HG02981 (cell line): ENCODE measurements around the gene ZSCAN30.
"Not testable (repeated sequence)": the region's sequence is repeated elsewhere in the genome, so short reads cannot be mapped to it uniquely, and the experiment has no call there.

Experiments used
- ATAC-seq: cut with Tn5 transposase; IDR thresholded peaks from one replicate; pipeline ENCODE4 v1.9.1; 2021; ENCODE audit warnings: mild to moderate bottlenecking, moderate library complexity; ENCODE audit not compliant: unreplicated experiment

Gene ZSCAN30

GRCh38 chr18:35239314-35239713 is 50.7 kb downstream of the ZSCAN30 start:
- ATAC-seq: no peak

- no peak for ATAC-seq
These were observed 53.3 kb downstream of the ZSCAN30 start for GRCh38 chr18:35236571-35237363.

- ATAC-seq: peak; percentile 77
These were observed 59.0 kb downstream of the ZSCAN30 start for GRCh38 chr18:35231052-35231451.

GRCh38 chr18:35227254-35227653 is 62.8 kb downstream of the ZSCAN30 start:
- ATAC-seq: no peak

- no peak for ATAC-seq
These were observed 66.2 kb downstream of the ZSCAN30 start for GRCh38 chr18:35223797-35224196.

GRCh38 chr18:35220424-35220823 is 69.6 kb downstream of the ZSCAN30 start:
- ATAC-seq: no peak

GRCh38 chr18:35219331-35219730 is 70.7 kb downstream of the ZSCAN30 start:
- ATAC-seq: not testable (repeated sequence)

- ATAC-seq: not testable (repeated sequence)
These were observed 73.4 kb downstream of the ZSCAN30 start for GRCh38 chr18:35216611-35217010.

GRCh38 chr18:35215026-35215425 is 75.0 kb downstream of the ZSCAN30 start:
- no peak for ATAC-seq

- ATAC-seq: not testable (repeated sequence)
These were observed 84.1 kb downstream of the ZSCAN30 start for GRCh38 chr18:35205746-35206458.

- no peak for ATAC-seq
These were observed 84.8 kb downstream of the ZSCAN30 start for GRCh38 chr18:35205199-35205712.

- ATAC-seq: no peak
These were observed 87.0 kb downstream of the ZSCAN30 start for GRCh38 chr18:35203067-35203466.

- no peak for ATAC-seq
These were observed 88.6 kb downstream of the ZSCAN30 start for GRCh38 chr18:35201256-35201931.
